GM12892 (cell line): ENCODE data around the gene SWAP70.

Experiments used
- POLR2A ChIP-seq: IDR thresholded peaks from 2 replicates; pipeline ENCODE4 v1.6.1; 2011; ENCODE audit warnings: low read depth, low read length, control low read depth
- POLR2AphosphoS5 ChIP-seq: IDR thresholded peaks from 2 replicates; pipeline ENCODE4 v1.6.1; 2011; ENCODE audit warnings: low read depth, low read length, control low read depth
- TAF1 ChIP-seq: IDR thresholded peaks from 2 replicates; pipeline ENCODE4 v1.6.1; 2011; ENCODE audit warnings: low read depth, mild to moderate bottlenecking, control low read depth, low read length, borderline replicate concordance

DNA sequence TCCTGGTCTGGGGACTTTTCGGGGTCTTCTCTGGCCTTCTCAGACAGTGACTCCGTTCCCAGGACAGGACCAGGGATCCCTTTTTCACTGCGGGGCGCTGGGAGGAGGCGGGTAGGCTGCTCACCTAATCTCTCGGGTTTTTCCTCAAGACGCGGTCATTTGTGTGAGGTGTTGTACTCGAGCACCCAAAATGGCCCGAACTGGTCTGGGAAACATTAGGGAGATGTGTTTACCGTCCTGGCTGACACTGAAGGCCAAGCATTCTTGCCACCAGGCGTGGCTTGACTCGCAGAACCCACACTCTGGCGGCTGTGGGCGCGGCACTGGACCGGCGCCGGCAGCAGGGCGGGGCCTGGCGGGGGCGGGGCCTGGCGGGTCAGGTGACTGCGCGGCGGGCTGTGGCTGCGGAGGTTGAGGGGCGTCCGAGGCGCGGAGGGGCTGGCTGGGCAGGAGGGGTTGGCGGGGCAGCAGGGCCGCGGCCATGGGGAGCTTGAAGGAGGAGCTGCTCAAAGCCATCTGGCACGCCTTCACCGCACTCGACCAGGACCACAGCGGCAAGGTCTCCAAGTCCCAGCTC lies at the start of gene SWAP70:
- TF ChIP-seq POLR2A (peak; percentile 90), TAF1 (peak; percentile 78; the same call in 1 of the 2 replicates), POLR2AphosphoS5 (peak; percentile 85)
